Measurements from ENCODE around the gene IL21R. TPM values are rescaled to one million over a fixed set of nuclear protein-coding genes. Genes with fewer than 3 reads are reported as not detected.

The IL21R gene
- total RNA-seq, 5 donors from 2014 or later (not counting 1 experiment from before 2014, with no cell fraction given) = 35.6 to 44.3 (median 38.2) TPM

DNA sequence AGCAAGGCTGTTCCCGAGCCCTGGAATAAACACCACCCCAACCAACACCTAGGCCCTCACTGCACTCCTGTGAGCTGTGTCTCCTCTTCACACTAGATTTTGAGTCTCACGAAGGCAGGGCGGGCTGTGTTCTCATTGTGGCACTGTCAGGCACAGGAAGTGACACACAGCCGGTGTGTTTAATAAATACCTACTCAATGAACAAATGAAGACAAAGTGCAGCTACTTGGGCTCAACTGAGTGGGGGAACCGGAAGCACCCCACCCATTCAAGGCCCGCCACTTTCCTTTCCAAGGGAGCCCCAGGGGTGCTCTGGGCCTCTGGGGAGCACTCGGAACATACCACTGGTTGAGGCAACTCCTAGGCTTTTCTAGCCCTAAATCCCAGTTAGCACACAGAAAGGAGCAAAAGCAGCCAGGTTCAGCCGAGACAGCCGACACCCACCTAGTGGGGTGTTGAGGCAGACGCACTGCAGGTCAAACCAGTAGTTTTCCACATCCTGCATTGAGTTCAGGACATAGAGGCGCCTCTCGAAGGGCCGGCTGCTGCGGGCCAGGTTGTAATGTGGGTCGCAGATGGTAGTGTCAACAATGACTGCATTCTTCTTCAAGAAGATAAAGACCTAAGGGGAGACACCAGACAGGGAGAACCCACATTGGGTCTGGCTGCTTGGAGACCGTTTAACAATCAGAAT is 90.1 kb downstream of the IL21R start:
- ChIA-PET POLR2A (no interaction called here), CTCF (no interaction called here)
- Histone ChIP-seq H3K36me3 (ENCODE audit: control insufficient read depth in 2 of 2, extremely low read depth in 1 of 2, insufficient read depth in 1 of 2, low read length in 1 of 2) (peaks cover 15 to 92% of the 10 kb centered on the region in 2 donors), H3K27me3 (replicated peaks in 1 of 2; ENCODE audit: control insufficient read depth in 2 of 2, extremely low read depth in 1 of 2, insufficient read depth in 2 of 2, low read length in 1 of 2) (no peaks in the 10 kb centered on the region), H3K4me1 (ENCODE audit: control insufficient read depth in 1 of 2, extremely low read depth in 1 of 2, insufficient read depth in 2 of 2, low read length in 2 of 2) (peaks cover 0 to 7% of the 10 kb centered on the region in 2 experiments), H3K4me3 (ENCODE audit: control insufficient read depth in 1 of 2, extremely low read depth in 1 of 2, low read length in 1 of 2) (no peak overlapping the region), H3K27ac (ENCODE audit: low read length) (peak overlapping the region; percentile 52), H3K9me3 (no peaks in the 10 kb centered on the region)
- Mint-ChIP-seq H3K27ac (peak overlapping the region; percentile 28 to 71), H3K4me1 (peaks cover 0 to 3% (median 0%) of the 10 kb centered on the region in 3 donors), H3K4me3 (no peak overlapping the region), H3K9me3 (no peaks in the 10 kb centered on the region), H3K36me3 (peaks cover 69% of the 10 kb centered on the region), H3K27me3 (no peaks in the 10 kb centered on the region)
- peak in 11 of 35 experiments; percentile 3 to 45 (median 8) for DNase-seq
- 83% methylated on average over 8 of the region's 16 CpGs for WGBS (ENCODE audit: insufficient coverage)
- peak in 1 of 4 experiments; percentile 46 for ATAC-seq (replicated peaks in 1 of 4)

GRCh38 chr16:27492588-27492979 is 90.6 kb downstream of the IL21R start:
- H3K27me3 ChIP-seq (replicated peaks in 1 of 2; ENCODE audit: control insufficient read depth in 2 of 2, extremely low read depth in 1 of 2, insufficient read depth in 2 of 2, low read length in 1 of 2) = no peaks in the 10 kb centered on the region
- Mint-ChIP-seq H3K4me1 (peaks cover 0 to 3% (median 0%) of the 10 kb centered on the region in 3 donors), H3K9me3 (no peaks in the 10 kb centered on the region), H3K27ac (peak overlapping the region in 1 of 2 donors; percentile 11), H3K27me3 (no peaks in the 10 kb centered on the region), H3K4me3 (no peak overlapping the region), H3K36me3 (peaks cover 71% of the 10 kb centered on the region)
- no peak for DNase-seq
- peaks cover 0 to 7% of the 10 kb centered on the region in 2 experiments for H3K4me1 ChIP-seq (ENCODE audit: control insufficient read depth in 1 of 2, extremely low read depth in 1 of 2, insufficient read depth in 2 of 2, low read length in 2 of 2)
- 100% methylated on average over 2 of the region's 11 CpGs for WGBS (ENCODE audit: insufficient coverage)
- POLR2A ChIA-PET = no interaction called here
- peak overlapping the region; percentile 52 for H3K27ac ChIP-seq (ENCODE audit: low read length)
- no peak overlapping the region for H3K4me3 ChIP-seq (ENCODE audit: control insufficient read depth in 1 of 2, extremely low read depth in 1 of 2, low read length in 1 of 2)
- H3K9me3 ChIP-seq = no peaks in the 10 kb centered on the region
- ATAC-seq (replicated peaks in 1 of 4) = no peak
- H3K36me3 ChIP-seq (ENCODE audit: control insufficient read depth in 2 of 2, extremely low read depth in 1 of 2, insufficient read depth in 1 of 2, low read length in 1 of 2) = peaks cover 15 to 92% of the 10 kb centered on the region in 2 donors
- CTCF ChIA-PET = no interaction called here

DNA sequence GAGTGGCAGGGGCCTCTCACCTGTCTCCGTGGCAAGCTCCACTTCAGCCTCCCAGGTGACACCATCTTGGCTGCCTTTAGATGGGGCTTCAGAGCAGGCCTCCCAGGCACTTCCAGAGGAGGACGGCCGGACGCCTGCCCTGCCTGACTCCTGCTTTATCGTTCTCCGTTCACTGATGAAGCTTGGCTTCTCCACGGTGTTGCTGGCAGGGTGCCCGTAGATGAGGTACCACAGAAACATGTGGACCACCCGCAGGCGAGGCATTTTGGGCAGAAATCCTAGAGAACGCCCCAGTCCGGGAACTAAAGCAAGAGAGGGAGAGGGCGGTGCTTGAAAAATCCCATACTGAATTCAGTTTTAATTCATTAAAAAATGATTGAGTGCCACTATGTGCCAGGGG is 93.2 kb downstream of the IL21R start:
- 95% methylated on average over 10 of the region's 13 CpGs for WGBS (ENCODE audit: insufficient coverage)
- no peak overlapping the region for H3K4me3 ChIP-seq (ENCODE audit: control insufficient read depth in 1 of 2, extremely low read depth in 1 of 2, low read length in 1 of 2)
- no peaks in the 10 kb centered on the region for H3K27me3 ChIP-seq (replicated peaks in 1 of 2; ENCODE audit: control insufficient read depth in 2 of 2, extremely low read depth in 1 of 2, insufficient read depth in 2 of 2, low read length in 1 of 2)
- peaks cover 68% of the 10 kb centered on the region for H3K36me3 Mint-ChIP-seq
- no peak overlapping the region for H3K4me3 Mint-ChIP-seq
- ChIA-PET CTCF (no interaction called here), POLR2A (no interaction called here)
- ATAC-seq (replicated peaks in 1 of 4) (no peak), DNase-seq (no peak)
- H3K36me3 ChIP-seq (ENCODE audit: control insufficient read depth in 2 of 2, extremely low read depth in 1 of 2, insufficient read depth in 1 of 2, low read length in 1 of 2) = peaks cover 15 to 92% of the 10 kb centered on the region in 2 donors
- H3K27ac ChIP-seq (ENCODE audit: low read length) = no peak overlapping the region
- H3K4me1 Mint-ChIP-seq = peaks cover 0 to 3% (median 0%) of the 10 kb centered on the region in 3 donors
- no peaks in the 10 kb centered on the region for H3K27me3 Mint-ChIP-seq
- H3K9me3 ChIP-seq = no peaks in the 10 kb centered on the region
- no peaks in the 10 kb centered on the region for H3K9me3 Mint-ChIP-seq
- peaks cover 0 to 7% of the 10 kb centered on the region in 2 experiments for H3K4me1 ChIP-seq (ENCODE audit: control insufficient read depth in 1 of 2, extremely low read depth in 1 of 2, insufficient read depth in 2 of 2, low read length in 2 of 2)
- H3K27ac Mint-ChIP-seq = no peak overlapping the region

- H3K27me3 Mint-ChIP-seq = no peaks in the 10 kb centered on the region
- ChIA-PET CTCF (no interaction called here), POLR2A (interaction anchor here in 1 of 2 donors (0.7 kb wide), 1 partner anchor 328 kb away, joined by 7 read pairs; no protein-coding TSS in a partner anchor)
- Histone ChIP-seq H3K36me3 (ENCODE audit: control insufficient read depth in 2 of 2, extremely low read depth in 1 of 2, insufficient read depth in 1 of 2, low read length in 1 of 2) (peaks cover 20 to 90% of the 10 kb centered on the region in 2 donors), H3K27ac (ENCODE audit: low read length) (no peak overlapping the region), H3K4me3 (ENCODE audit: control insufficient read depth in 1 of 2, extremely low read depth in 1 of 2, low read length in 1 of 2) (no peak overlapping the region), H3K27me3 (replicated peaks in 1 of 2; ENCODE audit: control insufficient read depth in 2 of 2, extremely low read depth in 1 of 2, insufficient read depth in 2 of 2, low read length in 1 of 2) (no peaks in the 10 kb centered on the region), H3K9me3 (no peaks in the 10 kb centered on the region), H3K4me1 (ENCODE audit: control insufficient read depth in 1 of 2, extremely low read depth in 1 of 2, insufficient read depth in 2 of 2, low read length in 2 of 2) (no peaks in the 10 kb centered on the region)
- peaks cover 70% of the 10 kb centered on the region for H3K36me3 Mint-ChIP-seq
- DNase-seq = no peak
- H3K9me3 Mint-ChIP-seq = no peaks in the 10 kb centered on the region
- no peak overlapping the region for H3K4me3 Mint-ChIP-seq
- peak overlapping the region in 1 of 2 donors; percentile 24 for H3K27ac Mint-ChIP-seq
- H3K4me1 Mint-ChIP-seq = no peaks in the 10 kb centered on the region
- ATAC-seq (replicated peaks in 1 of 4) = no peak
- 90% methylated on average over 6 of the region's 9 CpGs for WGBS (ENCODE audit: insufficient coverage)
Observed at GRCh38 chr16:27498031-27498825, 96.3 kb downstream of the IL21R start.

GRCh38 chr16:27498916-27499658 is 97.1 kb downstream of the IL21R start:
- H3K9me3 Mint-ChIP-seq = no peaks in the 10 kb centered on the region
- H3K4me1 ChIP-seq (ENCODE audit: control insufficient read depth in 1 of 2, extremely low read depth in 1 of 2, insufficient read depth in 2 of 2, low read length in 2 of 2) = no peaks in the 10 kb centered on the region
- no peak overlapping the region for H3K27ac Mint-ChIP-seq
- H3K27me3 ChIP-seq (replicated peaks in 1 of 2; ENCODE audit: control insufficient read depth in 2 of 2, extremely low read depth in 1 of 2, insufficient read depth in 2 of 2, low read length in 1 of 2) = no peaks in the 10 kb centered on the region
- H3K4me1 Mint-ChIP-seq = no peaks in the 10 kb centered on the region
- ChIA-PET CTCF (no interaction called here), POLR2A (no interaction called here)
- no peak overlapping the region for H3K27ac ChIP-seq (ENCODE audit: low read length)
- no peaks in the 10 kb centered on the region for H3K9me3 ChIP-seq
- H3K4me3 Mint-ChIP-seq = no peak overlapping the region
- no peak overlapping the region for H3K4me3 ChIP-seq (ENCODE audit: control insufficient read depth in 1 of 2, extremely low read depth in 1 of 2, low read length in 1 of 2)
- WGBS (ENCODE audit: insufficient coverage) = 97% methylated on average over 14 of the region's 14 CpGs
- peaks cover 27 to 95% of the 10 kb centered on the region in 2 donors for H3K36me3 ChIP-seq (ENCODE audit: control insufficient read depth in 2 of 2, extremely low read depth in 1 of 2, insufficient read depth in 1 of 2, low read length in 1 of 2)
- H3K27me3 Mint-ChIP-seq = no peaks in the 10 kb centered on the region
- peaks cover 77% of the 10 kb centered on the region for H3K36me3 Mint-ChIP-seq
- DNase-seq (no peak), ATAC-seq (replicated peaks in 1 of 4) (no peak)

DNA sequence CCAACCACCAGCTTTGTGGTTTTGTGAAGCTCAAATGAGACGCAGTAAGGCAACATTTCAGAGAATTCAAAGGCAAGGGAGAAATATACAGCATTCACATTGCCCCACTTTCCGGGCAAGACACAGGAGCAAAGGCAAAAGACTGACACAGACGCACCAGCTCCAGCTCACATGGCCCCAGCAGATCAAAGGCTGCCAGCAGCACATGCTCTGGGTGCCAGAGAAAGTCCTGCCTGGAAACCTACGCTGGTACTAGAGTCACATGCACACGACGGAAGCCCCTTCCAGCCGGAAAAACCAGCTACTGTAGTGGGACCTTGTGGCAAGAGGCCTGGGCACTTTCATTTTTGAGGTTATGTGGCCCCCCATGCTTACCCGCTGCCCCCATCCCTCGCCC is 97.7 kb downstream of the IL21R start:
- ChIA-PET CTCF (no interaction called here), POLR2A (no interaction called here)
- peaks cover 74% of the 10 kb centered on the region for H3K36me3 Mint-ChIP-seq
- Histone ChIP-seq H3K36me3 (ENCODE audit: control insufficient read depth in 2 of 2, extremely low read depth in 1 of 2, insufficient read depth in 1 of 2, low read length in 1 of 2) (peaks cover 26 to 96% of the 10 kb centered on the region in 2 donors), H3K4me3 (ENCODE audit: control insufficient read depth in 1 of 2, extremely low read depth in 1 of 2, low read length in 1 of 2) (no peak overlapping the region), H3K27ac (ENCODE audit: low read length) (no peak overlapping the region), H3K9me3 (no peaks in the 10 kb centered on the region), H3K27me3 (replicated peaks in 1 of 2; ENCODE audit: control insufficient read depth in 2 of 2, extremely low read depth in 1 of 2, insufficient read depth in 2 of 2, low read length in 1 of 2) (no peaks in the 10 kb centered on the region), H3K4me1 (ENCODE audit: control insufficient read depth in 1 of 2, extremely low read depth in 1 of 2, insufficient read depth in 2 of 2, low read length in 2 of 2) (no peaks in the 10 kb centered on the region)
- DNase-seq = no peak
- ATAC-seq (replicated peaks in 1 of 4) = no peak
- H3K9me3 Mint-ChIP-seq = no peaks in the 10 kb centered on the region
- H3K4me1 Mint-ChIP-seq = no peaks in the 10 kb centered on the region
- H3K27ac Mint-ChIP-seq = no peak overlapping the region
- 94% methylated on average over 6 of the region's 9 CpGs for WGBS (ENCODE audit: insufficient coverage)
- H3K27me3 Mint-ChIP-seq = no peaks in the 10 kb centered on the region
- no peak overlapping the region for H3K4me3 Mint-ChIP-seq
